SK-N-SH treated with all-trans-retinoic acid at 6 μM for 48 hours (cell line): ENCODE measurements around the gene IQGAP3.

Experiments
- ATAC-seq: fragments of 200-7000 bp; cut with Tn5 transposase; 3 replicates; pipeline ENCODE4 v1.9.1; 2020; ENCODE audit warnings: mild to moderate bottlenecking, moderate library complexity
- ARNTL ChIP-seq: fragments of 450-650 bp; formaldehyde crosslinking; IDR thresholded peaks from 2 replicates; pipeline ENCODE4 v1.5.0; 2020; ENCODE audit warnings: low read depth, mild to moderate bottlenecking, moderate library complexity, borderline replicate concordance
- CSRNP3 ChIP-seq: fragments of 250-450 bp; sonication (Bioruptor Pico); IDR thresholded peaks from 2 replicates; pipeline ENCODE4 v1.5.1; 2021; ENCODE audit warnings: mild to moderate bottlenecking, moderate library complexity
- ESRRG ChIP-seq: fragments of 250-450 bp; sonication (Bioruptor Pico); IDR thresholded peaks from 2 replicates; pipeline ENCODE4 v1.6.1; 2021; ENCODE audit warnings: mild to moderate bottlenecking
- GLIS3 ChIP-seq: fragments of 250-450 bp; sonication (Bioruptor Pico); IDR thresholded peaks from 2 replicates; pipeline ENCODE4 v1.5.0; 2020; ENCODE audit warnings: mild to moderate bottlenecking, moderate library complexity
- ISL1 ChIP-seq: fragments of 250-450 bp; sonication (Bioruptor Pico); IDR thresholded peaks from 2 replicates; pipeline ENCODE4 v2.1.2; 2022; ENCODE audit warnings: mild to moderate bottlenecking, moderate library complexity
- OSR1 ChIP-seq: fragments of 250-450 bp; sonication (Bioruptor Pico); IDR thresholded peaks from 2 replicates; pipeline ENCODE4 v1.8.0; 2022; ENCODE audit warnings: moderate library complexity, mild to moderate bottlenecking, inconsistent platforms
- POU6F1 ChIP-seq: fragments of 250-450 bp; sonication (Bioruptor Pico); IDR thresholded peaks from 2 replicates; pipeline ENCODE4 v1.8.0; 2021; ENCODE audit warnings: low read depth, mild to moderate bottlenecking, moderate library complexity, borderline replicate concordance
- RARB ChIP-seq: fragments of 250-450 bp; sonication (Bioruptor Pico); IDR thresholded peaks from 2 replicates; pipeline ENCODE4 v1.8.0; 2021; ENCODE audit warnings: mild to moderate bottlenecking, moderate library complexity
- TCF4 ChIP-seq: fragments of 250-450 bp; sonication (Bioruptor Pico); IDR thresholded peaks from 2 replicates; pipeline ENCODE4 v1.8.0; 2021; ENCODE audit warnings: mild to moderate bottlenecking, moderate library complexity, borderline replicate concordance
- TOX ChIP-seq: fragments of 250-450 bp; sonication (Bioruptor Pico); IDR thresholded peaks from 2 replicates; pipeline ENCODE4 v1.8.0; 2021; ENCODE audit warnings: mild to moderate bottlenecking, moderate library complexity, borderline replicate concordance
- TSHZ2 ChIP-seq: fragments of 250-450 bp; sonication (Bioruptor Pico); IDR thresholded peaks from 2 replicates; pipeline ENCODE4 v1.5.0; 2020; ENCODE audit warnings: mild to moderate bottlenecking, moderate library complexity
- ZC3H10 ChIP-seq: fragments of 250-450 bp; sonication (Bioruptor Pico); IDR thresholded peaks from 2 replicates; pipeline ENCODE4 v1.5.1; 2021; ENCODE audit warnings: mild to moderate bottlenecking, moderate library complexity
- ZFP3 ChIP-seq: fragments of 250-450 bp; sonication (Bioruptor Pico); IDR thresholded peaks from 2 replicates; pipeline ENCODE4 v1.5.0; 2020; ENCODE audit warnings: mild to moderate bottlenecking, moderate library complexity
- ZNF565 ChIP-seq: fragments of 450-650 bp; formaldehyde crosslinking; conservative IDR thresholded peaks from 2 replicates; pipeline ENCODE4 v1.5.0; 2020; ENCODE audit warnings: low read depth, mild to moderate bottlenecking, moderate library complexity
- ZNF8 ChIP-seq: fragments of 450-650 bp; formaldehyde crosslinking; IDR thresholded peaks from 2 replicates; pipeline ENCODE4 v1.5.0; 2020; ENCODE audit warnings: mild to moderate bottlenecking, moderate library complexity
- TF ChIP-seq, protein P1 (sequence below): fragments of 250-450 bp; sonication (Bioruptor Pico); IDR thresholded peaks from 2 replicates; pipeline ENCODE4 v1.8.0; 2020; ENCODE audit warnings: mild to moderate bottlenecking, moderate library complexity, borderline replicate concordance
- TF ChIP-seq, protein P2 (sequence below): fragments of 250-450 bp; sonication (Bioruptor Pico); IDR thresholded peaks from 2 replicates; pipeline ENCODE4 v1.5.1; 2020; ENCODE audit warnings: low read depth, mild to moderate bottlenecking, moderate library complexity

Gene IQGAP3

GRCh38 chr1:156483397-156483796 lies 89.0 kb downstream of the IQGAP3 start (continued):
- no peak for TF ChIP-seq CSRNP3 (CRISPR knock-in tag)

GRCh38 chr1:156482276-156482675 lies 90.1 kb downstream of the IQGAP3 start:
- no peak for ATAC-seq
- TF ChIP-seq, protein P1, sequence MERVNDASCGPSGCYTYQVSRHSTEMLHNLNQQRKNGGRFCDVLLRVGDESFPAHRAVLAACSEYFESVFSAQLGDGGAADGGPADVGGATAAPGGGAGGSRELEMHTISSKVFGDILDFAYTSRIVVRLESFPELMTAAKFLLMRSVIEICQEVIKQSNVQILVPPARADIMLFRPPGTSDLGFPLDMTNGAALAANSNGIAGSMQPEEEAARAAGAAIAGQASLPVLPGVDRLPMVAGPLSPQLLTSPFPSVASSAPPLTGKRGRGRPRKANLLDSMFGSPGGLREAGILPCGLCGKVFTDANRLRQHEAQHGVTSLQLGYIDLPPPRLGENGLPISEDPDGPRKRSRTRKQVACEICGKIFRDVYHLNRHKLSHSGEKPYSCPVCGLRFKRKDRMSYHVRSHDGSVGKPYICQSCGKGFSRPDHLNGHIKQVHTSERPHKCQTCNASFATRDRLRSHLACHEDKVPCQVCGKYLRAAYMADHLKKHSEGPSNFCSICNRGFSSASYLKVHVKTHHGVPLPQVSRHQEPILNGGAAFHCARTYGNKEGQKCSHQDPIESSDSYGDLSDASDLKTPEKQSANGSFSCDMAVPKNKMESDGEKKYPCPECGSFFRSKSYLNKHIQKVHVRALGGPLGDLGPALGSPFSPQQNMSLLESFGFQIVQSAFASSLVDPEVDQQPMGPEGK = no peak
- TF ChIP-seq ZFP3 (CRISPR knock-in tag) = no peak
- TF ChIP-seq, all 23 proteins: peak for 0

DNA sequence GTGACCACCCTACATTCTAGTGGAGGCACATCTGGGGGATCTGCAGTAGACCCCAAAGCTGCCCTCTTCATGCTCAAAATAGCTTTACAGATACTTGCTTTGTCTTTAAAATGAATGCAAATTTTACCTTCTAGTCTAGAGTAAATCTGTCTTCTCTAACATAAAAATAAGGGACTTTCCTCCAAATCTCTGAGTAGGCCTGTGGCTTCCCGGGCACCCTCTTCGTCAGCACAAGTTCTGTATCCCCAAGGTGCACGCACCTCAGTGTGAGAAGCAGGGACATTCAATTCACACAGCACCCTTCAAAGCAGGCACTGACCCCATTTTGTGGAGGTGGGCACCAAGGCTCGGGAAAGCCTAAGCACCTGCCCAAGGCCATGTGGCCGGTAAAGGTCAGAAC lies 90.8 kb downstream of the IQGAP3 start:
- ATAC-seq = no peak
- TF ChIP-seq TCF4 = no peak
- no peak for TF ChIP-seq ARNTL (CRISPR knock-in tag)
- TF ChIP-seq ESRRG (CRISPR knock-in tag) = no peak
- TF ChIP-seq, protein P2, sequence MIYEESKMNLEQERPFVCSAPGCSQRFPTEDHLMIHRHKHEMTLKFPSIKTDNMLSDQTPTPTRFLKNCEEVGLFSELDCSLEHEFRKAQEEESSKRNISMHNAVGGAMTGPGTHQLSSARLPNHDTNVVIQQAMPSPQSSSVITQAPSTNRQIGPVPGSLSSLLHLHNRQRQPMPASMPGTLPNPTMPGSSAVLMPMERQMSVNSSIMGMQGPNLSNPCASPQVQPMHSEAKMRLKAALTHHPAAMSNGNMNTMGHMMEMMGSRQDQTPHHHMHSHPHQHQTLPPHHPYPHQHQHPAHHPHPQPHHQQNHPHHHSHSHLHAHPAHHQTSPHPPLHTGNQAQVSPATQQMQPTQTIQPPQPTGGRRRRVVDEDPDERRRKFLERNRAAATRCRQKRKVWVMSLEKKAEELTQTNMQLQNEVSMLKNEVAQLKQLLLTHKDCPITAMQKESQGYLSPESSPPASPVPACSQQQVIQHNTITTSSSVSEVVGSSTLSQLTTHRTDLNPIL (CRISPR knock-in tag) = no peak
- no peak for TF ChIP-seq ZNF8 (CRISPR knock-in tag)
- TF ChIP-seq RARB = no peak
- no peak for TF ChIP-seq ZNF565 (CRISPR knock-in tag)
- no peak for TF ChIP-seq ISL1 (CRISPR knock-in tag)
- no peak for TF ChIP-seq GLIS3 (CRISPR knock-in tag)
- no peak for TF ChIP-seq TOX (CRISPR knock-in tag)
- TF ChIP-seq CSRNP3 (CRISPR knock-in tag) = no peak
- TF ChIP-seq POU6F1 = no peak
- no peak for TF ChIP-seq OSR1 (CRISPR knock-in tag)
- no peak for TF ChIP-seq ZC3H10
- TF ChIP-seq, all 23 proteins: peak for 0

GRCh38 chr1:156480411-156481192 lies 91.8 kb downstream of the IQGAP3 start:
- ATAC-seq = peak; percentile 72
- TF ChIP-seq TSHZ2 (CRISPR knock-in tag) (no peak), ESRRG (CRISPR knock-in tag) (no peak), ZNF565 (CRISPR knock-in tag) (no peak), TOX (CRISPR knock-in tag) (no peak), OSR1 (CRISPR knock-in tag) (no peak)
